LoVo (cell line): ENCODE results near the gene EXOC6.

Source experiments
- DNase-seq: peaks from one replicate; pipeline ENCODE4 v3.0.0-alpha.2; 2016; ENCODE audit warnings: low spot score

EXOC6 gene

GRCh38 chr10:93066544-93066913 is 218.2 kb downstream of the EXOC6 start:
- no peak for DNase-seq

GRCh38 chr10:93067443-93068365 is 219.4 kb downstream of the EXOC6 start:
- DNase-seq: no peak

GRCh38 chr10:93068411-93069244 is 220.3 kb downstream of the EXOC6 start:
- no peak for DNase-seq

GRCh38 chr10:93069245-93069561 is 220.9 kb downstream of the EXOC6 start:
- no peak for DNase-seq

- no peak for DNase-seq
Measured at GRCh38 chr10:93070378-93071176, 222.3 kb downstream of the EXOC6 start.

GRCh38 chr10:93071177-93071472 is 222.8 kb downstream of the EXOC6 start:
- no peak for DNase-seq

GRCh38 chr10:93071674-93072224 is 223.4 kb downstream of the EXOC6 start:
- no peak for DNase-seq

GRCh38 chr10:93072225-93072712 is 223.9 kb downstream of the EXOC6 start:
- DNase-seq: no peak

GRCh38 chr10:93072713-93073538 is 224.6 kb downstream of the EXOC6 start:
- no peak for DNase-seq

GRCh38 chr10:93073539-93074146 is 225.3 kb downstream of the EXOC6 start, which contains the start of gene CYP26A1:
Gene CYP26A1 (plus strand): TSS chr10:93073893. CDS start chr10:93073935, 42 bp downstream.
- peak; percentile 53 for DNase-seq

- DNase-seq: peak; percentile 67
Measured at GRCh38 chr10:93074147-93074596, 225.9 kb downstream of the EXOC6 start.

GRCh38 chr10:93074597-93075368 is 226.5 kb downstream of the EXOC6 start:
- DNase-seq: no peak

GRCh38 chr10:93075369-93076221 is 227.3 kb downstream of the EXOC6 start:
- DNase-seq: no peak

GRCh38 chr10:93076871-93077270 is 228.6 kb downstream of the EXOC6 start:
- no peak for DNase-seq

GRCh38 chr10:93077860-93078337 is 229.6 kb downstream of the EXOC6 start:
- no peak for DNase-seq

- DNase-seq: no peak
Measured at GRCh38 chr10:93079663-93080349, 231.5 kb downstream of the EXOC6 start.

- peak; percentile 54 for DNase-seq
Measured at GRCh38 chr10:93080350-93081046, 232.2 kb downstream of the EXOC6 start.
